ENCODE results near the gene PLA2R1.
"Not testable (repeated sequence)": the region's sequence is repeated elsewhere in the genome, so short reads cannot be mapped to it uniquely, and the experiment has no call there.

Gene PLA2R1

GRCh38 chr2:159963700-159964099 lies 98.7 kb downstream of the PLA2R1 start:
- no peaks in the 10 kb centered on the region for H3K9me2 ChIP-seq (replicated peaks; ENCODE audit: control insufficient read depth, low read length)
- no peak overlapping the region for H3K27ac ChIP-seq (ENCODE audit: low read depth, low read length)
- H3K4me1 ChIP-seq (ENCODE audit: control insufficient read depth, low read length), result no peaks in the 10 kb centered on the region
- H3F3A ChIP-seq (ENCODE audit: control insufficient read depth, insufficient read depth), result no peaks in the 10 kb centered on the region
- H3K27me3 ChIP-seq (ENCODE audit: control insufficient read depth, low read length), result no peaks in the 10 kb centered on the region
- H4K20me1 ChIP-seq (ENCODE audit: control insufficient read depth, insufficient read depth, low read depth, low read length), result no peaks in the 10 kb centered on the region
- no peak overlapping the region for H3K4me3 ChIP-seq (ENCODE audit: low read length)
- H3K36me3 ChIP-seq (ENCODE audit: control insufficient read depth, low read length), result no peaks in the 10 kb centered on the region
- H3K9me3 ChIP-seq (ENCODE audit: control insufficient read depth, insufficient read depth, low read length), result no peaks in the 10 kb centered on the region
- no peak for TF ChIP-seq EZH2phosphoT487 (IDR thresholded peaks at IDR 0.05; ENCODE audit: borderline replicate concordance, low read length)
- TF ChIP-seq CTCF (IDR thresholded peaks at IDR 0.05; ENCODE audit: low read depth, low read length, poor library complexity, severe bottlenecking), result no peak
- no peak overlapping the region for H3K4me2 ChIP-seq (ENCODE audit: low read length)
- no peaks in the 10 kb centered on the region for H3K79me2 ChIP-seq (ENCODE audit: control insufficient read depth, low read length)

GRCh38 chr2:159962513-159962912 lies 99.9 kb downstream of the PLA2R1 start:
- H3K36me3 ChIP-seq (ENCODE audit: control insufficient read depth, low read length); H3F3A ChIP-seq (ENCODE audit: control insufficient read depth, insufficient read depth); H3K4me3 ChIP-seq (ENCODE audit: low read length); H3K9me3 ChIP-seq (ENCODE audit: control insufficient read depth, insufficient read depth, low read length); H3K4me1 ChIP-seq (ENCODE audit: control insufficient read depth, low read length); H3K9me2 ChIP-seq (replicated peaks; ENCODE audit: control insufficient read depth, low read length); H3K79me2 ChIP-seq (ENCODE audit: control insufficient read depth, low read length); H4K20me1 ChIP-seq (ENCODE audit: control insufficient read depth, insufficient read depth, low read depth, low read length); H3K27ac ChIP-seq (ENCODE audit: low read depth, low read length); H3K4me2 ChIP-seq (ENCODE audit: low read length); H3K27me3 ChIP-seq (ENCODE audit: control insufficient read depth, low read length): not testable (repeated sequence)

GRCh38 chr2:159961451-159961850 lies 101.0 kb downstream of the PLA2R1 start:
- Histone ChIP-seq H3K4me1 (ENCODE audit: control insufficient read depth, low read length) (no peaks in the 10 kb centered on the region), H3K9me3 (ENCODE audit: control insufficient read depth, insufficient read depth, low read length) (no peaks in the 10 kb centered on the region), H3K4me2 (ENCODE audit: low read length) (no peak overlapping the region), H3K9me2 (replicated peaks; ENCODE audit: control insufficient read depth, low read length) (no peaks in the 10 kb centered on the region), H3K79me2 (ENCODE audit: control insufficient read depth, low read length) (no peaks in the 10 kb centered on the region), H3K27me3 (ENCODE audit: control insufficient read depth, low read length) (no peaks in the 10 kb centered on the region), H3K27ac (ENCODE audit: low read depth, low read length) (no peak overlapping the region), H4K20me1 (ENCODE audit: control insufficient read depth, insufficient read depth, low read depth, low read length) (no peaks in the 10 kb centered on the region), H3F3A (ENCODE audit: control insufficient read depth, insufficient read depth) (no peaks in the 10 kb centered on the region), H3K4me3 (ENCODE audit: low read length) (no peak overlapping the region), H3K36me3 (ENCODE audit: control insufficient read depth, low read length) (no peaks in the 10 kb centered on the region)
- TF ChIP-seq EZH2phosphoT487 (IDR thresholded peaks at IDR 0.05; ENCODE audit: borderline replicate concordance, low read length) (no peak), CTCF (IDR thresholded peaks at IDR 0.05; ENCODE audit: low read depth, low read length, poor library complexity, severe bottlenecking) (no peak)

GRCh38 chr2:159961037-159961436 lies 101.4 kb downstream of the PLA2R1 start:
- Histone ChIP-seq H3K79me2 (ENCODE audit: control insufficient read depth, low read length) (no peaks in the 10 kb centered on the region), H3K36me3 (ENCODE audit: control insufficient read depth, low read length) (no peaks in the 10 kb centered on the region), H4K20me1 (ENCODE audit: control insufficient read depth, insufficient read depth, low read depth, low read length) (no peaks in the 10 kb centered on the region), H3K9me3 (ENCODE audit: control insufficient read depth, insufficient read depth, low read length) (no peaks in the 10 kb centered on the region), H3K4me2 (ENCODE audit: low read length) (no peak overlapping the region), H3K9me2 (replicated peaks; ENCODE audit: control insufficient read depth, low read length) (no peaks in the 10 kb centered on the region), H3K4me1 (ENCODE audit: control insufficient read depth, low read length) (no peaks in the 10 kb centered on the region), H3K4me3 (ENCODE audit: low read length) (no peak overlapping the region), H3K27ac (ENCODE audit: low read depth, low read length) (no peak overlapping the region), H3K27me3 (ENCODE audit: control insufficient read depth, low read length) (no peaks in the 10 kb centered on the region), H3F3A (ENCODE audit: control insufficient read depth, insufficient read depth) (no peaks in the 10 kb centered on the region)
- TF ChIP-seq CTCF (IDR thresholded peaks at IDR 0.05; ENCODE audit: low read depth, low read length, poor library complexity, severe bottlenecking) (no peak), EZH2phosphoT487 (IDR thresholded peaks at IDR 0.05; ENCODE audit: borderline replicate concordance, low read length) (no peak)
